ENCODE results near the gene RAB1B. TPM values are rescaled to one million over a fixed set of nuclear protein-coding genes. Genes with fewer than 3 reads are reported as not detected.
A peak's percentile ranks its signal among the peaks of the same experiment; 100 is the strongest.

Gene RAB1B
- total RNA-seq (103 and 135 TPM in 2 replicates), polyA plus RNA-seq (17.3 and 21.0 TPM in 2 replicates)

GRCh38 chr11:66268244-66268951 is at the start of gene RAB1B:
RAB1B (plus strand) TSS chr11:66268639; CDS start chr11:66268680, 41 bp downstream.
- Histone ChIP-seq H3K4me3 (peak within 1 kb of the TSS; percentile 90), H3K27me3 (no peaks in the 10 kb centered on the region), H3K36me3 (peaks cover 16% of the 10 kb centered on the region), H3K4me1 (ENCODE audit: low read depth) (peaks cover 7% of the 10 kb centered on the region), H3K9me3 (ENCODE audit: low read depth) (no peaks in the 10 kb centered on the region), H3K27ac (peak within 1 kb of the TSS; percentile 97)
- no peak for TF ChIP-seq CTCF (IDR thresholded peaks at IDR 0.05; ENCODE audit: low read depth, low read length)
- DNase-seq (ENCODE audit: low read depth in 1 of 2, low spot score in 1 of 2): peak; percentile 100

- H3K4me1 ChIP-seq (ENCODE audit: low read depth): no peaks in the 10 kb centered on the region
- TF ChIP-seq CTCF (IDR thresholded peaks at IDR 0.05; ENCODE audit: low read depth, low read length): no peak
- peak in 1 of 2 donors; percentile 29 for DNase-seq (ENCODE audit: low read depth in 1 of 2, low spot score in 1 of 2)
- peaks cover 30% of the 10 kb centered on the region for H3K36me3 ChIP-seq
- no peaks in the 10 kb centered on the region for H3K27me3 ChIP-seq
- no peaks in the 10 kb centered on the region for H3K9me3 ChIP-seq (ENCODE audit: low read depth)
- H3K27ac ChIP-seq: no peak overlapping the region
- H3K4me3 ChIP-seq: no peak overlapping the region
Measured at GRCh38 chr11:66218846-66219620, 49.4 kb upstream of the RAB1B start.

GRCh38 chr11:66219846-66220565 is 48.4 kb upstream of the RAB1B start:
- no peaks in the 10 kb centered on the region for H3K27me3 ChIP-seq
- H3K4me3 ChIP-seq: no peak overlapping the region
- H3K4me1 ChIP-seq (ENCODE audit: low read depth): no peaks in the 10 kb centered on the region
- no peak for TF ChIP-seq CTCF (IDR thresholded peaks at IDR 0.05; ENCODE audit: low read depth, low read length)
- no peak overlapping the region for H3K27ac ChIP-seq
- no peak for DNase-seq (ENCODE audit: low read depth in 1 of 2, low spot score in 1 of 2)
- peaks cover 30% of the 10 kb centered on the region for H3K36me3 ChIP-seq
- no peaks in the 10 kb centered on the region for H3K9me3 ChIP-seq (ENCODE audit: low read depth)

GRCh38 chr11:66220566-66220935 is 47.9 kb upstream of the RAB1B start:
- no peak for TF ChIP-seq CTCF (IDR thresholded peaks at IDR 0.05; ENCODE audit: low read depth, low read length)
- no peak for DNase-seq (ENCODE audit: low read depth in 1 of 2, low spot score in 1 of 2)
- H3K4me3 ChIP-seq: no peak overlapping the region
- H3K9me3 ChIP-seq (ENCODE audit: low read depth): no peaks in the 10 kb centered on the region
- no peak overlapping the region for H3K27ac ChIP-seq
- H3K27me3 ChIP-seq: no peaks in the 10 kb centered on the region
- H3K4me1 ChIP-seq (ENCODE audit: low read depth): no peaks in the 10 kb centered on the region
- peaks cover 30% of the 10 kb centered on the region for H3K36me3 ChIP-seq

- Histone ChIP-seq H3K4me3 (no peak overlapping the region), H3K36me3 (peaks cover 29% of the 10 kb centered on the region), H3K27me3 (no peaks in the 10 kb centered on the region), H3K9me3 (ENCODE audit: low read depth) (no peaks in the 10 kb centered on the region), H3K4me1 (ENCODE audit: low read depth) (no peaks in the 10 kb centered on the region), H3K27ac (no peak overlapping the region)
- no peak for DNase-seq (ENCODE audit: low read depth in 1 of 2, low spot score in 1 of 2)
- no peak for TF ChIP-seq CTCF (IDR thresholded peaks at IDR 0.05; ENCODE audit: low read depth, low read length)
Measured at GRCh38 chr11:66221012-66221411, 47.4 kb upstream of the RAB1B start.

Data from cardiac muscle cell (in vitro differentiated cells and primary cell).